Endodermal cell (in vitro differentiated cells): ENCODE results near the gene ATP13A2. TPM values are rescaled to one million over a fixed set of nuclear protein-coding genes. Genes with fewer than 3 reads are reported as not detected.

Experiments used
- DNase-seq: peaks from one replicate; pipeline ENCODE4 v3.0.0-alpha.2; 2017
- H3K27ac ChIP-seq: 2 replicates; pipeline ENCODE4 v1.5.1; 2013; ENCODE audit warnings: mild to moderate bottlenecking, low read depth, low read length, moderate library complexity
- H3K27me3 ChIP-seq: 2 replicates; pipeline ENCODE4 v1.6.1; 2013; ENCODE audit warnings: mild to moderate bottlenecking, low read length, moderate library complexity; ENCODE audit not compliant: insufficient read depth, control insufficient read depth, poor library complexity, severe bottlenecking
- H3K36me3 ChIP-seq: 2 replicates; pipeline ENCODE4 v1.7.0; 2013; ENCODE audit warnings: mild to moderate bottlenecking, low read length, moderate library complexity; ENCODE audit not compliant: control insufficient read depth, insufficient read depth
- H3K4me1 ChIP-seq: one replicate; pipeline ENCODE4 v1.7.0; 2013; ENCODE audit warnings: low read length; ENCODE audit not compliant: control insufficient read depth, insufficient read depth
- H3K4me3 ChIP-seq: 2 replicates; pipeline ENCODE4 v1.5.1; 2013; ENCODE audit warnings: mild to moderate bottlenecking, low read length, moderate library complexity
- H3K9ac ChIP-seq: 2 replicates; pipeline ENCODE4 v1.6.1; 2013; ENCODE audit warnings: mild to moderate bottlenecking, low read length, moderate library complexity; ENCODE audit not compliant: poor library complexity, severe bottlenecking; ENCODE audit errors: extremely low read depth
- H3K9me3 ChIP-seq: 2 replicates; pipeline ENCODE4 v1.6.1; 2013; ENCODE audit warnings: mild to moderate bottlenecking, low read length, moderate library complexity; ENCODE audit not compliant: control insufficient read depth
- H3K27ac Mint-ChIP-seq: 2 replicates; pipeline ENCODE4 v1.8.0; 2020; ENCODE audit warnings: mixed read lengths
- H3K27me3 Mint-ChIP-seq: 2 replicates; pipeline ENCODE4 v1.8.0; 2021; ENCODE audit warnings: mild to moderate bottlenecking, mixed read lengths; ENCODE audit not compliant: insufficient read depth
- H3K36me3 Mint-ChIP-seq: 2 replicates; pipeline ENCODE4 v1.8.0; 2020; ENCODE audit warnings: low read depth, mixed read lengths
- H3K4me1 Mint-ChIP-seq: 2 replicates; pipeline ENCODE4 v1.8.0; 2020; ENCODE audit warnings: mixed read lengths
- H3K4me3 Mint-ChIP-seq: 2 replicates; pipeline ENCODE4 v1.8.0; 2020; ENCODE audit warnings: mild to moderate bottlenecking, moderate library complexity, mixed read lengths
- H3K9me3 Mint-ChIP-seq: 2 replicates; pipeline ENCODE4 v1.8.0; 2020; ENCODE audit warnings: mild to moderate bottlenecking, mixed read lengths
- WGBS, 2 experiments: methylation state at CpG; one replicate each; pipeline versions ENCODE4 v1.1.5 to v1.1.7; 2013; ENCODE audit warnings: missing lambda C conversion rate in 2 of 2, mixed read lengths in 1 of 2; ENCODE audit not compliant: insufficient coverage in 1 of 2, insufficient read length in 1 of 2; 5-methylcytosine and 5-hydroxymethylcytosine counted together
- total RNA-seq, 2 donors: library from RNA; stranded (reverse); fragmentation: NEBNext Ultra II Directional in 1 of 2; extraction: Animal tissue kit (Norgen Biotek cat#: 25700) in 1 of 2; gene quantifications; 2 replicates in 1 of 2; 3 replicates in 1 of 2; pipeline ENCODE4 v1.2.1, GENCODE V29; 2021
- TF ChIP-seq, protein P1 (sequence below): fragments of 200-600 bp; sonication (generic); conservative IDR thresholded peaks from 2 replicates; pipeline ENCODE4 v1.5.0; 2021; ENCODE audit warnings: antibody characterized with exemption, mild to moderate bottlenecking

Gene ATP13A2
- total RNA-seq, 2 donors from 2014 or later, result 69.4 to 82.6 TPM

- H3K4me1 Mint-ChIP-seq, result peaks cover 32% of the 10 kb centered on the region
- Histone ChIP-seq H3K27me3 (no peaks in the 10 kb centered on the region), H3K27ac (no peak overlapping the region), H3K9ac (no peak overlapping the region), H3K4me1 (peaks cover 11% of the 10 kb centered on the region), H3K4me3 (no peak overlapping the region), H3K9me3 (no peaks in the 10 kb centered on the region), H3K36me3 (peaks cover 13% of the 10 kb centered on the region)
- H3K27me3 Mint-ChIP-seq, result no peaks in the 10 kb centered on the region
- no peak overlapping the region for H3K4me3 Mint-ChIP-seq
- H3K9me3 Mint-ChIP-seq, result no peaks in the 10 kb centered on the region
- peaks cover 9% of the 10 kb centered on the region for H3K36me3 Mint-ChIP-seq
- TF ChIP-seq, protein P1, sequence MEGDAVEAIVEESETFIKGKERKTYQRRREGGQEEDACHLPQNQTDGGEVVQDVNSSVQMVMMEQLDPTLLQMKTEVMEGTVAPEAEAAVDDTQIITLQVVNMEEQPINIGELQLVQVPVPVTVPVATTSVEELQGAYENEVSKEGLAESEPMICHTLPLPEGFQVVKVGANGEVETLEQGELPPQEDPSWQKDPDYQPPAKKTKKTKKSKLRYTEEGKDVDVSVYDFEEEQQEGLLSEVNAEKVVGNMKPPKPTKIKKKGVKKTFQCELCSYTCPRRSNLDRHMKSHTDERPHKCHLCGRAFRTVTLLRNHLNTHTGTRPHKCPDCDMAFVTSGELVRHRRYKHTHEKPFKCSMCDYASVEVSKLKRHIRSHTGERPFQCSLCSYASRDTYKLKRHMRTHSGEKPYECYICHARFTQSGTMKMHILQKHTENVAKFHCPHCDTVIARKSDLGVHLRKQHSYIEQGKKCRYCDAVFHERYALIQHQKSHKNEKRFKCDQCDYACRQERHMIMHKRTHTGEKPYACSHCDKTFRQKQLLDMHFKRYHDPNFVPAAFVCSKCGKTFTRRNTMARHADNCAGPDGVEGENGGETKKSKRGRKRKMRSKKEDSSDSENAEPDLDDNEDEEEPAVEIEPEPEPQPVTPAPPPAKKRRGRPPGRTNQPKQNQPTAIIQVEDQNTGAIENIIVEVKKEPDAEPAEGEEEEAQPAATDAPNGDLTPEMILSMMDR, result no peak
- no peak overlapping the region for H3K27ac Mint-ChIP-seq
- no peak for DNase-seq
- WGBS, 2 experiments, result 90 to 92% methylated on average over 12 to 13 of the region's 13 CpGs
Measured at GRCh38 chr1:17013491-17014320, 2.0 kb upstream of the ATP13A2 start.

DNA sequence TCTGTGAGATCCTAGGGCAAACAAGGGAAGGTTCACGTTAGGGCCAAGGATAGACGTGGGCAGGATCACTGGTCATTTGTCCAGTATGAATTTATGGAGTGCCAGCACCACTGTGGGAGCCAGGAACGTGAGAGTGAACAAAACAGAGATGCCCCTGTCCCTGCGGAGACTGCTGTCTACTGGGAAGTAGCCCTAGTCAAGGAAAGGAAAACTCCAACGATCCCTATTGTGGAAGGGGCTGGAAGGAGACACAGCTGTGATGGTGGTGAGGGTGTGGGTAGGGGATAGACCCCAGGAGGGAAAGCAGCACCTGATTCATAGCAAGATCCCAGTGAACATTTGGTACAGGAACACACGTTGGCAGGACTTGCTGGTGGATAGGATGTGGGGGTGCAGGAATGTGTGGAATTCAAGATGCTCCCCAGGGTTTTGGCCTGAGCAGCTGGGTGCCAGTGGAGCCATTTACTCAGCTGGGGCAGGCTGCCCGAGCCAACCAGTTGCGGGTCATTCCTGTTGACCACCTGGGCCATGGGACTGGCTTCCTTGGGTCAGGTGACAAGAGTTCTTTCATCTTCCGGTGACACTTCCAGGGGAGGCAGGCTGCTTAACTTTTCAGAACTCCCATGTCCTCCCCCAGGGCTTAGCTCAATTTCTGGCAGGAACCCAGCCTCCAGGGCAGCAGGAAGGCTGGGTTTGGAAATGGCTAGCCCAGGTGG, 1.2 kb upstream of the ATP13A2 start:
- no peaks in the 10 kb centered on the region for H3K27me3 ChIP-seq
- H3K4me1 Mint-ChIP-seq, result peaks cover 32% of the 10 kb centered on the region
- no peaks in the 10 kb centered on the region for H3K9me3 Mint-ChIP-seq
- H3K4me1 ChIP-seq, result peaks cover 11% of the 10 kb centered on the region
- H3K27ac ChIP-seq, result no peak overlapping the region
- H3K4me3 ChIP-seq, result no peak overlapping the region
- H3K27me3 Mint-ChIP-seq, result no peaks in the 10 kb centered on the region
- H3K9me3 ChIP-seq, result no peaks in the 10 kb centered on the region
- no peak overlapping the region for H3K27ac Mint-ChIP-seq
- DNase-seq, result peak; percentile 78
- no peak overlapping the region for H3K9ac ChIP-seq
- peaks cover 3% of the 10 kb centered on the region for H3K36me3 Mint-ChIP-seq
- no peak overlapping the region for H3K4me3 Mint-ChIP-seq
- TF ChIP-seq, protein P1, result no peak
- WGBS, 2 experiments, result 68 to 82% methylated on average over 9 of the region's 9 CpGs
- peaks cover 6% of the 10 kb centered on the region for H3K36me3 ChIP-seq

GRCh38 chr1:17011092-17011438, 663 bp downstream of the ATP13A2 start:
- Histone ChIP-seq H3K4me3 (peak overlapping the region; percentile 86), H3K27me3 (no peaks in the 10 kb centered on the region), H3K9ac (peak overlapping the region; percentile 30), H3K36me3 (no peaks in the 10 kb centered on the region), H3K9me3 (no peaks in the 10 kb centered on the region), H3K4me1 (peaks cover 10% of the 10 kb centered on the region), H3K27ac (no peak overlapping the region)
- Mint-ChIP-seq H3K4me3 (peak overlapping the region; percentile 73), H3K27me3 (no peaks in the 10 kb centered on the region), H3K4me1 (peaks cover 28% of the 10 kb centered on the region), H3K9me3 (no peaks in the 10 kb centered on the region), H3K36me3 (peaks cover under 1% of the 10 kb centered on the region), H3K27ac (peak overlapping the region; percentile 64)
- 3% methylated on average over 15 of the region's 15 CpGs; no CpG with 5 or more reads in 1 of the 2 experiments for WGBS, 2 experiments
- TF ChIP-seq, protein P1, result no peak
- peak; percentile 63 for DNase-seq
